ENCODE results near the gene FDX1. TPM values are rescaled to one million over a fixed set of nuclear protein-coding genes. Genes with fewer than 3 reads are reported as not detected.

Gene FDX1
- total and polyA plus RNA-seq, 12 donors = 51.1 to 1,586 (median 315) TPM

DNA sequence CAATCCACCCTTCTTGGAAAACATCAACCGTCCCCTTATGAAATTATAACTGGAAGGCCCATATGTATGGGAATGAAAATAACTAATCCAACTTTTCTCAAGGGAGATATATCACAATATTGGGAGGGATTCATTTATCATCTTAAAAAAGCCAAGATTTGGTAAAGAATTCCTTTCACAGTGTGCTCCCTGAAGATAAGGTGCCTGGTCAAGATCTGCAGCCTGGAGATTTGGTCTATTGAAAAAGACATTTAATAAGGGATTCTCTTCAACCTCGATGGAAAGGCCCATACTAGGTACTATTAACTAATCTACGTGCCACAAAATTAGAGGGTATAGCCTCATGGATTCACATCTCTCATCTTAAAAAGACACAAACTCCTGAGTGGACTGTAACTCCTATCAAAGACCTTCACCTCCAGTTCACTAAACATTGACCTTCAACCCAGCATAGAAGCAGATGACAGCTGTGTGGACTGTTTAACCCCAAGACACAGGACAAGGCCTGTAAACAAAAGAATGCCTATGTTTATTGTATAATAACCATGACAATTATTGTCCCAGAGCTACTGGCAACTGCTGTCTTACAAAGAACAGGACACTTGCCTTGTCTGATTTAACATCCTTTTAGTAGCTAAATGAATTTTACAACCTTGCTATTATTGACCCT lies 4.8 kb upstream of the FDX1 start:
- intact Hi-C loops (cut with DNase I) = loop anchor here in 1 of 2 donors (10.0 kb wide), 1 partner anchor 50 kb away; no protein-coding TSS in a partner anchor
- H3K4me3 ChIP-seq = no peak overlapping the region
- TF ChIP-seq, protein P1, sequence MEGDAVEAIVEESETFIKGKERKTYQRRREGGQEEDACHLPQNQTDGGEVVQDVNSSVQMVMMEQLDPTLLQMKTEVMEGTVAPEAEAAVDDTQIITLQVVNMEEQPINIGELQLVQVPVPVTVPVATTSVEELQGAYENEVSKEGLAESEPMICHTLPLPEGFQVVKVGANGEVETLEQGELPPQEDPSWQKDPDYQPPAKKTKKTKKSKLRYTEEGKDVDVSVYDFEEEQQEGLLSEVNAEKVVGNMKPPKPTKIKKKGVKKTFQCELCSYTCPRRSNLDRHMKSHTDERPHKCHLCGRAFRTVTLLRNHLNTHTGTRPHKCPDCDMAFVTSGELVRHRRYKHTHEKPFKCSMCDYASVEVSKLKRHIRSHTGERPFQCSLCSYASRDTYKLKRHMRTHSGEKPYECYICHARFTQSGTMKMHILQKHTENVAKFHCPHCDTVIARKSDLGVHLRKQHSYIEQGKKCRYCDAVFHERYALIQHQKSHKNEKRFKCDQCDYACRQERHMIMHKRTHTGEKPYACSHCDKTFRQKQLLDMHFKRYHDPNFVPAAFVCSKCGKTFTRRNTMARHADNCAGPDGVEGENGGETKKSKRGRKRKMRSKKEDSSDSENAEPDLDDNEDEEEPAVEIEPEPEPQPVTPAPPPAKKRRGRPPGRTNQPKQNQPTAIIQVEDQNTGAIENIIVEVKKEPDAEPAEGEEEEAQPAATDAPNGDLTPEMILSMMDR (IDR thresholded peaks at IDR 0.05) = no peak
- no peak for TF ChIP-seq POLR2A (IDR thresholded peaks at IDR 0.05)
- no peaks in the 10 kb centered on the region for H3K36me3 ChIP-seq (replicated peaks in 1 of 2)
- no peaks in the 10 kb centered on the region for H3K9me3 ChIP-seq (replicated peaks in 1 of 3)
- 84 to 93% (median 88%) methylated on average over 3 of the region's 3 CpGs for WGBS, 4 donors
- peaks cover 4 to 24% of the 10 kb centered on the region in 2 donors for H3K4me1 ChIP-seq (replicated peaks in 1 of 2)
- H3K27ac ChIP-seq = peak overlapping the region in 1 of 5 donors; percentile 39
- DNase-seq = no peak
- no peaks in the 10 kb centered on the region for H3K27me3 ChIP-seq

GRCh38 chr11:110425751-110426545 lies 3.8 kb upstream of the FDX1 start:
- TF ChIP-seq, protein P1 (IDR thresholded peaks at IDR 0.05) = no peak
- no peak for TF ChIP-seq POLR2A (IDR thresholded peaks at IDR 0.05)
- intact Hi-C loops (cut with DNase I) = loop anchor here in 1 of 2 donors (10.0 kb wide), 1 partner anchor 51 kb away; no protein-coding TSS in a partner anchor
- DNase-seq = peak in 1 of 7 donors; percentile 7
- no peak overlapping the region for H3K27ac ChIP-seq
- no peak overlapping the region for H3K4me3 ChIP-seq
- H3K27me3 ChIP-seq = no peaks in the 10 kb centered on the region
- 89 to 91% (median 91%) methylated on average over 9 of the region's 9 CpGs for WGBS, 4 donors
- H3K36me3 ChIP-seq (replicated peaks in 1 of 2) = no peaks in the 10 kb centered on the region
- peaks cover 4 to 24% of the 10 kb centered on the region in 2 donors for H3K4me1 ChIP-seq (replicated peaks in 1 of 2)
- no peaks in the 10 kb centered on the region for H3K9me3 ChIP-seq (replicated peaks in 1 of 3)

DNA sequence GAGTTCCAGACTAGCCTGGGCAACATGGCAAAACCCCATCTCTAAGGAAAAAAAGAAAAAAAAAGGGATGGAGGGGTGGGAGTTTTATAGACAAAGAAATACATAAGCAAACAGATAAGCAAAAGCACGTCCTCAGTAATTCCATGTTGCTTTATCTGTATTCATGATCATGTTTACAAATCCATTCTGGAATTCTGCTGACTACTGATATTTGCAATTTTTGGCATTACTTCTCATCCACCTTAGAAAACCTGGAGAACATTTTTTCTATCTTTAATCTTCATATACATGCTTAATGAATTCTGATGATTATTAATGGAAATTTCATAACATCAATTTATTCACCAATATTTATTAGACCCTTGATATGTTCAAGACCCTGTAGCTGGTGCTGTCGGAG lies 1.7 kb upstream of the FDX1 start:
- no peaks in the 10 kb centered on the region for H3K9me3 ChIP-seq (replicated peaks in 1 of 3)
- H3K4me3 ChIP-seq = no peak overlapping the region
- peaks cover 15 to 16% of the 10 kb centered on the region in 2 donors for H3K4me1 ChIP-seq (replicated peaks in 1 of 2)
- H3K27ac ChIP-seq = peak overlapping the region in 3 of 5 donors; percentile 96 to 98 (median 98)
- intact Hi-C loops (cut with DNase I) = loop anchor here in 1 of 2 donors (10.0 kb wide), 1 partner anchor 53 kb away; no protein-coding TSS in a partner anchor
- H3K27me3 ChIP-seq = no peaks in the 10 kb centered on the region
- TF ChIP-seq POLR2A (IDR thresholded peaks at IDR 0.05) = no peak
- TF ChIP-seq, protein P1 (IDR thresholded peaks at IDR 0.05) = no peak
- WGBS, 4 donors = 82 to 92% (median 86%) methylated on average over 2 of the region's 2 CpGs
- DNase-seq = no peak
- no peaks in the 10 kb centered on the region for H3K36me3 ChIP-seq (replicated peaks in 1 of 2)

Measured in adrenal gland (tissue), 12 donors.